Fibroblast of skin of right quadriceps (primary cell): ENCODE measurements around the gene MAPK12.

Experiments used
- DNase-seq: peaks from one replicate; pipeline ENCODE4 v3.0.0-alpha.2; 2013

The MAPK12 gene

GRCh38 chr22:50261615-50262459 lies at the start of gene MAPK12:
TSS of gene MAPK12 (minus strand) at chr22:50261683. CDS start at chr22:50261509, 174 bp downstream.
- no peak for DNase-seq

- no peak for DNase-seq
Observed at GRCh38 chr22:50310949-50311444, 49.5 kb upstream of the MAPK12 start.

- DNase-seq = no peak
Observed at GRCh38 chr22:50310031-50310722, 48.7 kb upstream of the MAPK12 start.

GRCh38 chr22:50309601-50309991 lies 48.1 kb upstream of the MAPK12 start:
- DNase-seq = no peak

GRCh38 chr22:50308986-50309600 lies 47.6 kb upstream of the MAPK12 start:
- DNase-seq = no peak

- peak; percentile 46 for DNase-seq
Observed at GRCh38 chr22:50308597-50308935, 47.1 kb upstream of the MAPK12 start.

GRCh38 chr22:50307890-50308596 lies 46.6 kb upstream of the MAPK12 start:
- DNase-seq = no peak

GRCh38 chr22:50306753-50307749 lies 45.6 kb upstream of the MAPK12 start, which contains the start of gene PLXNB2:
TSS of gene PLXNB2 (minus strand) at chr22:50307646. CDS start at chr22:50290584, 17,062 bp downstream.
- peak; percentile 80 for DNase-seq

GRCh38 chr22:50305923-50306566 lies 44.6 kb upstream of the MAPK12 start:
- peak; percentile 92 for DNase-seq

GRCh38 chr22:50305393-50305922 lies 44.0 kb upstream of the MAPK12 start:
- no peak for DNase-seq

GRCh38 chr22:50304528-50305392 lies 43.3 kb upstream of the MAPK12 start:
- no peak for DNase-seq

GRCh38 chr22:50303848-50304527 lies 42.5 kb upstream of the MAPK12 start:
- DNase-seq = no peak

- DNase-seq = no peak
Observed at GRCh38 chr22:50303515-50303847, 42.0 kb upstream of the MAPK12 start.

- DNase-seq = no peak
Observed at GRCh38 chr22:50302564-50302963, 41.1 kb upstream of the MAPK12 start.

GRCh38 chr22:50302041-50302541 lies 40.6 kb upstream of the MAPK12 start:
- DNase-seq = no peak

GRCh38 chr22:50301581-50301991 lies 40.1 kb upstream of the MAPK12 start:
- DNase-seq = no peak

GRCh38 chr22:50300620-50301257 lies 39.3 kb upstream of the MAPK12 start:
- DNase-seq = no peak
